H1 (cell line): Measurements from ENCODE around the gene CPA4. TPM values are rescaled to one million over a fixed set of nuclear protein-coding genes. Genes with fewer than 3 reads are reported as not detected.

ENCODE experiments used
- CHD1 ChIP-seq: IDR thresholded peaks from 2 replicates; pipeline ENCODE4 v1.6.1; 2012; ENCODE audit warnings: low read depth, low read length, improper control_type of control experiment
- RXRA ChIP-seq: IDR thresholded peaks from 2 replicates; pipeline ENCODE4 v1.6.1; 2011; ENCODE audit warnings: low read depth, mild to moderate bottlenecking, low read length, moderate library complexity; ENCODE audit not compliant: insufficient read depth
- polyA plus RNA-seq, 7 experiments: library from polyadenylated mRNA; depleted of rRNA in 3 of 7; stranded (reverse) in 5 of 7; unstranded in 2 of 7; fragments of >200 nt in 5 of 7; fragments of 200-250 nt in 2 of 7; gene quantifications; 1 replicate in 5 of 7; 2 replicates in 1 of 7; 4 replicates in 1 of 7; pipeline versions ENCODE4 v1.2.1 to v1.2.3, GENCODE V29; 2011 to 2013; ENCODE audit warnings: missing spikeins in 2 of 7, mixed read lengths in 2 of 7
- total RNA-seq: library from RNA; stranded (reverse); fragmentation: NEBNext Ultra II Directional; extraction: Animal tissue kit (Norgen Biotek cat#: 25700); gene quantifications from 2 replicates; pipeline ENCODE4 v1.2.1, GENCODE V29; 2021

CPA4 gene
- total and polyA plus RNA-seq, 2 of the 8 experiments (the other 6 are each of a cell fraction or from before 2014, with no cell fraction given): 0.03 TPM; not detected in 1

- TF ChIP-seq CHD1 (no peak), RXRA (no peak)
Measured at GRCh38 chr7:130305433-130306042, 12.6 kb downstream of the CPA4 start (continued).
